HL-60 (cell line): ENCODE results near the gene PHACTR3.

Source experiments
- DNase-seq, 2 experiments: peaks; one replicate each; pipeline ENCODE4 v3.0.0-alpha.2; 2010 to 2020; ENCODE audit warnings: low read depth in 1 of 2, low spot score in 1 of 2
- H3K27ac ChIP-seq: fragments of 250-450 bp; sonication (Bioruptor Pico); replicated peaks from 2 replicates; pipeline ENCODE4 v1.5.1; 2020; ENCODE audit warnings: mild to moderate bottlenecking, moderate library complexity
- H3K27me3 ChIP-seq: fragments of 250-450 bp; sonication (Bioruptor Pico); 2 replicates; pipeline ENCODE4 v1.5.1; 2021; ENCODE audit warnings: mild to moderate bottlenecking, moderate library complexity; ENCODE audit not compliant: insufficient read depth, poor library complexity, severe bottlenecking
- H3K4me3 ChIP-seq: replicated peaks from 2 replicates; pipeline ENCODE4 v1.5.1; 2011; ENCODE audit warnings: mild to moderate bottlenecking, control low read depth, low read length; ENCODE audit not compliant: insufficient read depth
- CTCF ChIP-seq: IDR thresholded peaks from one replicate; pipeline ENCODE4 v1.5.1; 2011; ENCODE audit warnings: low read length, control low read depth, inconsistent platforms; ENCODE audit not compliant: insufficient read depth
- GABPA ChIP-seq: IDR thresholded peaks from 2 replicates; pipeline ENCODE4 v1.6.1; 2012; ENCODE audit warnings: low read depth
- POLR2AphosphoS5 ChIP-seq: IDR thresholded peaks from 2 replicates; pipeline ENCODE4 v1.6.1; 2012; ENCODE audit warnings: low read depth
- REST ChIP-seq: IDR thresholded peaks from 2 replicates; pipeline ENCODE4 v1.6.1; 2012; ENCODE audit warnings: low read depth; ENCODE audit not compliant: insufficient replicate concordance
- SPI1 ChIP-seq: IDR thresholded peaks from 2 replicates; pipeline ENCODE4 v1.6.1; 2012; ENCODE audit warnings: low read depth, mild to moderate bottlenecking, borderline replicate concordance

PHACTR3 gene

GRCh38 chr20:59831916-59832270 lies 227.6 kb downstream of the PHACTR3 start:
- no peak for DNase-seq
- no peak for TF ChIP-seq REST
- no peak for TF ChIP-seq CTCF
- no peak for TF ChIP-seq SPI1
- TF ChIP-seq POLR2AphosphoS5 = no peak
- no peak for TF ChIP-seq GABPA
- Histone ChIP-seq H3K27ac (no peak overlapping the region), H3K27me3 (peaks cover 14% of the 10 kb centered on the region), H3K4me3 (no peak overlapping the region)

GRCh38 chr20:59832406-59833363 lies 228.3 kb downstream of the PHACTR3 start:
- no peak for DNase-seq
- TF ChIP-seq POLR2AphosphoS5 = no peak
- no peak for TF ChIP-seq GABPA
- no peak for TF ChIP-seq SPI1
- TF ChIP-seq CTCF = no peak
- TF ChIP-seq REST = no peak
- Histone ChIP-seq H3K27me3 (peaks cover 18% of the 10 kb centered on the region), H3K4me3 (no peak overlapping the region), H3K27ac (no peak overlapping the region)

GRCh38 chr20:59835057-59835447 lies 230.7 kb downstream of the PHACTR3 start:
- DNase-seq = no peak
- no peak for TF ChIP-seq GABPA
- TF ChIP-seq SPI1 = no peak
- no peak for TF ChIP-seq REST
- TF ChIP-seq CTCF = no peak
- no peak for TF ChIP-seq POLR2AphosphoS5
- Histone ChIP-seq H3K27me3 (peaks cover 26% of the 10 kb centered on the region), H3K27ac (no peak overlapping the region), H3K4me3 (no peak overlapping the region)
